HG03045 (cell line): ENCODE measurements around the gene MMD.
"Not testable (repeated sequence)": the region's sequence is repeated elsewhere in the genome, so short reads cannot be mapped to it uniquely, and the experiment has no call there.

Experiments
- ATAC-seq: cut with Tn5 transposase; IDR thresholded peaks from one replicate; pipeline ENCODE4 v1.9.1; 2021; ENCODE audit warnings: mild to moderate bottlenecking, moderate library complexity; ENCODE audit not compliant: unreplicated experiment

The MMD gene

DNA sequence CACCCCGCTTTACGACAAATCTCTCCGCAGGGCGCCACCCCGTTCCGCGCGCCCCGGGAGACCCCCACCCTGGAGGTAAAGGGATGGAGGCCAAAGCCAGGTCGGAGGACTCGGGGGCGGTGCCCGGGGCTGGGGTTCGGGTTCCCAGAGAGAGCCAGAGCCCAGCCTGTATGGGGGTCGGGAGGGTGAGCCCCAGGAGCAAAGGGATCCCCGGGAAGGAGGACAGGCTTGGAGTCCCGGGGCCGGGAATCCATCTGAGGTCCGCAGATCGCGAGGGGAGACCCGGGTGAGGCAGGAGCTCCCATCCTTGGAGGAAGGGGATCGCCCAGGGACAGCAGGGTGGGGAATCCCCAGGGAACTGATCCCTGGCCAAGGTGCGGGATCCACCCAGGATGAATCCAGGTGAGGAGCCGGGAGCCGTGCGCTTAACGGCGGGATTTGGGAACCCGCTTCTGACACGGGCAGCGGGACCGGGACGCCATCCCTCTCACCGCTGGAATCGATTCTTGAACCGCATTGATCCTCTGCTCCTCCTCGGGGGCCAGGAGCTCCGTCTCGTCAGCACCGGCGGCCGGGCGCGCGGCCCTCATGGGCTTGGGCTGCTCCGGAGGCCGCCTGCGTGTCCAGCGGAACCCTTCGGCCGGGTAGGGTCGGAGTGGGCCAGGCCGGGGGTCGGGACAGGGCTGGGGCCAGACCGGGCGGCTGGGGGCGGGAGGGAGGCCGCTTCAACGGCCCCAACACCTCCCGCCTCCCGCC lies at the start of gene MMD:
Gene MMD, minus strand, starts transcription at position 657 of the 756 bp plus-strand sequence. Its CDS starts 140 bp downstream, at position 517.
- peak; percentile 34 for ATAC-seq

DNA sequence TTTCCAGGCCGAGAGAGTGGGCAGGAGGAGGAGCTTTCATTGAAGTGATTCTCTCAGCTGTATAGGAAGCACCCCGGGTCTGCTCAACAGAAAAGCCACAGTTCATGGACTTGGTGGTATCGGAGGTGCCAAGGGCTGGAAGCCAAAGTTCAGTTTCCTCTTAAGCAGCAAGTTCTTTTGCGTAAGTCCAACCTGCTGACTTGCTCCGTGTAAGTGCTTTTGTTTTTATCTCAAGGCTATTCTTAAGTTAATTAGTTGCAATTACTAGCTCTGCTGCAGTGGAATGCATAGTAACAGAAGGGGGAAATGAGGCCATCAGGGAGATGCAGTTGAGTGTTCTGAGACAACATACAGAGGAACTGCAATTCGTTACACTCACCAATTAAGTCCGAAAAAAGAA lies 45.0 kb upstream of the MMD start:
- no peak for ATAC-seq

DNA sequence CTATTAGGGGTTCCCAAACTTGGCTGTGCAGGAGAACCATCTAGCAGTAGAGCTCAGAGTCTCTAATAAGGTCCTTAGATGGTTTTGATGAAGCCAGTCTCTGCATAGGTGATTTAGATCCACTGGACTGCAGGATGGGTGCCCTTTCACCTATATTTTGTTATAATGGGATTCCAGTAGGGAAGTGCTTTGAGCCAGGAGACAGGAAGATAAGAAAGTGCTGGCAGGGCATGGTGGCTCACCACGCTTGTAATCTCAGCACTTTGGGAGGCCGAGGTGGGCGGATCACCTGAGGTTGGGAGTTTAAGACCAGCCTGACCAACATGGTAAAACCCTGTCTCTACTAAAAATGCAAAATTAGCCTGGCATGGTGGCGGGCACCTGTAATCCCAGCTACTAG lies 44.1 kb upstream of the MMD start:
- not testable (repeated sequence) for ATAC-seq

DNA sequence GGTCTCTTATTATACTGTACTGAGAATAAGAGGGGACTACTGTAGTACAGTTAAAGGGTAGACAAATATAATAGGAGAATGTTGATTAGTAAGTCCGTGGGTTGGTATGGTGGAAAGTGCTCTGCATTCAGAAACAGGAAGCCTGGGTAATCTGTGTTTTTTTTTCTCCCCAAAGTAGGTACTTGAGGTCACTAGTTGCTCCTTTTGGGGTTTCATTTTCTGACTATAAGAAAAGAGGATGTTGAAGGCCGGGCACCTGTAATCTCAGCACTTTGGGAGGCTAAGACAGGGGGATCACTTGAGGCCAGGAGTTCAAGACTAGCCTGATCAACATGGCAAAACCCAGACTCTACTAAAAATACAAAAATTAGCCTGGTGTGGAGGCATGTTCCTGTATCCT lies 42.0 kb upstream of the MMD start:
- peak; percentile 55 for ATAC-seq

GRCh38 chr17:55462711-55463110 lies 41.1 kb upstream of the MMD start:
- ATAC-seq = no peak

DNA sequence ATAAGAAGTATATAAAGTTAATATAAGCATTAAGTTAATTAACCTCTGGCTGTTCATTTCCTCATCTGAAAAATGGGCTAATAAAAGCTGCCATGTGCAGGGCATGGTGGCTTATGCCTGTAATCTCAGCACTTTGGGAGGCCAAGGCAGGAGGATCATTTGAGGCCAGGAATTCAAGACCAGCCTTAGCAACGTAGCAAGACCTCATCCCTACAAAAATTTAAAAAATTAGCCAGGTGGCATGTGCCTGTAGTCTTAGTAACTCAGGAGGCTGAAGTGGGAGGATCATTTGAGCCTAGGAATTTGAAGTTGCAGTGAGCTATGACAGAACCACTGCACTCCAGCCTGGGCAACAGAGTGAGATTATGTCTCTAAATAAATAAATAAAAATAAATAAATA lies 40.6 kb upstream of the MMD start:
- no peak for ATAC-seq

DNA sequence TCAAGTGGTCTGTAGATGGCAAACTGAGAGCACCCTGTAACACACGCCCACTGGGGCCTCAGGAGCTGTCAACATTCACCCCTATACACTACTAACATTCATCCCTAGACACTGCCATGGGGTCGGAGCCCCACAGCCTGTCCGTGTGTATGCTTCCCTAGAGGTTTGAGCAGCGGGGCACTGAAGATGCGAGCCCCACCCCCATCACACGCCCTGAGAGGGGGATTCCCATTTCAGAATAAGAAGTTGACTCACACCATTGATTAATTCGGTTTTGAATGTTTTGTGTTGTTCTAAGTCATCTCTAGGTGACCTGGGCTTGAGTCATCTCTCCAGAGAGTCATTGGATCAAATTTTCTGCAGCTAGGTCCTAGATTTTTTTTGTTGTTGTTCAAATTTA lies 37.3 kb upstream of the MMD start:
- ATAC-seq = no peak

DNA sequence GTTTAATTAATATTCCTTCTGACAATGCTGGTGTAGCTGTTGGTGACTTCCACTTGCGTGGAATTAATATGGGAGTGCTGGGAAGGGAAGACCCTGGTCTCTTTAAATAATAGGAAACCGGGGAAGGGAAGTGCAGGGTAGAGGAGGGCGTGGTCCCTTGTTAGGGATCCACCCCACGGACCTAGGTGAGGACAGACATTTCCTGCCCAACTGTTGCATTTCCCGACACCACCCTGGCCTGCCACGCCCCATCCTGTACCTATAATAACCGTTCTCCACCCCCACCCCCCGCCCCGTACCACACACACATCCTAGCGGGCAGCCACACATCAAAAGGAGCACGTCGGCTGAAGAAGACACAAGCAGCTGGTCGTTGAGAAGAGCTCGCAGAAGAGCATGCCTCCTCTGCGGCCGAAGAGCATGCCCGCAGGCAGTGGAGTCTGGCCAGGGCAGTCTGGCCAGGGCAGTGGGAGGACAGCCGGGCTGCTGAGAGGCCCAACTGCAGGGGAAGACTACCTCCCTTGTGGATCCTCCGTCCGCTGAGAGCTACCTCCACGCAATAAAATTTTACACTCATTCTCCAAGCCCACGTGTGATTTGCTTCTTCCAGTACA lies 36.8 kb upstream of the MMD start:
- no peak for ATAC-seq

DNA sequence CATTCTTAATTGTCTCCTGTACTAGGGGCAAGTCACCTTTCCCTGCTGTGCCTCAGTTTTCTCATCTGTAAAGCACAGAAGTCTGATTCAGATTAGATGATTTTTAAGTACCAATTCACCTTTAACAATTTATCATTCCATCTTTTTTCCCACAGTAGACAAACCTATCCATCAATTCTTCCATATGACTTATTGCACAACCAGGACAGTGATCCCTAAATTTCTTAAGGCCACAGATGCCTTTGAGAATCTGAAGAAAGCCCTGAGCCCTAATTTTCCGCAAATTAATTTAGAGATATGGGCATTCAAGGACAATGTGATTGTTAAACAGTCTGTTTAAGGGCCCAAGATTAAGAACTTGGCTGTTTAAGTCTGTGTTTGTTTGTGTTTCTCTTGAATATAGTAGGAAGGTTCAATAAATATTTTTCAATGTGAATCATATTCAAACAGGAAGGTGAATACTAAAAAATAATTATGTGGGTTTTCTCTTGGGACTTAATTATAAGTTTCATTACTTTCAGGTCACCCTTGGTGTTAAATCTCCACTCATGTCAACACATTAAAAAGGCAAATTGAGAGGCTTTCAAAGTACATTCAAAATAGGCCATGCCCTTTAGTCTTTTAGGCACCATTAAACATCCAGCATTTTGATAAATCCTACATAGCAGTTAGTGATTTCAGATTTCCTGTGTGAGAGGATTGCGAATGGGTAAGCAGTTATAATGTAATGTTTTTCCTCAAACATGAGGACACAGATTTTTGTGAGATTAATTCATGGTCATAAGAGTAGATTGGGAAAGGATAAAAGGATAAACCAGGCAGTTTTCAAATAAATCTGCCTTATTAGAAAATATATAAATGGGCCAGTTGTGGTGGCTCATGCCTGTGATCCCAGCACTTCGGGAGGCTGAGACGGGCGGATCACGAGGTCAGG lies 34.9 kb upstream of the MMD start:
- ATAC-seq = no peak

- no peak for ATAC-seq
Measured at GRCh38 chr17:55454906-55455474, 33.4 kb upstream of the MMD start.

DNA sequence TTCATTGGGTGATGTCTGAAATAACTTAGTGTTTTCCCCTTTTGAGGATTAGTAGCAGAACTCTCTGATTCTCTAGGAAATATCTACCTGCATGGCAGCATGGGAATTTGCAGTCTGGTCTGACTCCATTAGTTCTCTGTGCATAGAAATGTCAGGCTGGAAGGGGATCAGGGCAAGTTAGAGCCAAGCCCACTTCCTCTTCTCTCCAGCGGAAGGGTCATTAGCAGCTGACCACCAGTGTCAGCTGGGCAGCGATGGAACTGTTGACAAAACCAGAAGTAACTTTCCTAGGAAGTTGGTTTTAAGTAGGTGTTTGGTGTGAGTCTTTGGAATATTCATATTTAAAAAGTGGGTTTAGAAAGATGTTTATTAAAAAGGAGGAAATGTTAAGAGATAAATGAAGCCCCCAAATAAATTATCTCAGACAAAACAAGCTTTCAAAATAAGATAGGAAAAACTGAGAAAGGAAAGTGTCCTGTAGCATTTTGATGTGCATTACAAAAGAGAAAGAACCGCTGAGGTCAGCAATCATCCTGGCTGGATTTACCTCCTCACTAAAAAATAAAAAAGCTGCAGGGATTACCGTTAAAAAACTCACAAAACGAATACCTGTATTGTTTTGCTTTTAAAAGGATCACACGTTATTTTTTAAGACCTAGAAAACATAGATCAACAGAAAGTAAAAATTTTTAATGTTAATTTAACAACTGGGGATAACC lies 32.4 kb upstream of the MMD start:
- no peak for ATAC-seq

DNA sequence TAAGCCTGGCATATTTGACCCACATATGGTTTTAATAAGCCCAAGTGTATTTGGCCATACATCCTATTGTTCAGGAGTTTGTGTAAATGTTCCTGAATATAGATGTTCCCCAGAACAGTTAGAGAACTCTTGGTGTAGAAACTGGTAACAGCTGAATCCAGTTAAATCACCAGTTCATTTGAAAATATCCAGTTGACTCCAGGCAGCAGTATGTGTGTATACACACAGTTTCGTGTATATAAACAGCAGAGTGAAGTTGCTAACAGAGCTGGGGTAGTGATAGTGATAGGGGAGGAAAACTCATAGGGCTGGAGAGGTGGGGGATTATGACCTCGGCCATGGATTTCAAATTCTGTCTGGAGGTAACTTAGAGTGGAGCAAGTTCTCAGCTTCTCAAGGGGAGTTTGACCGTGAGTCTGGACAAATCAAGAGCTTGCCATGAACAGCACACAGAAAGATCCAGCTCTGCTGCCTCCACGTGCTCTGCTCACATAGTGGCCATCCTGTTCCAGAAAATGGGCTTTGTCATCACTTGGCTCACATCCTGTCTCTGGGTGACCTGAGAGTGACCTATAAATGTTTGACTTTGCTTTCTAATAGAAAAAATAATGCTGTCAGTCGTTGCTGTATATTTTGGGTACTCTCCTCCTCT lies 30.6 kb upstream of the MMD start:
- ATAC-seq = no peak

DNA sequence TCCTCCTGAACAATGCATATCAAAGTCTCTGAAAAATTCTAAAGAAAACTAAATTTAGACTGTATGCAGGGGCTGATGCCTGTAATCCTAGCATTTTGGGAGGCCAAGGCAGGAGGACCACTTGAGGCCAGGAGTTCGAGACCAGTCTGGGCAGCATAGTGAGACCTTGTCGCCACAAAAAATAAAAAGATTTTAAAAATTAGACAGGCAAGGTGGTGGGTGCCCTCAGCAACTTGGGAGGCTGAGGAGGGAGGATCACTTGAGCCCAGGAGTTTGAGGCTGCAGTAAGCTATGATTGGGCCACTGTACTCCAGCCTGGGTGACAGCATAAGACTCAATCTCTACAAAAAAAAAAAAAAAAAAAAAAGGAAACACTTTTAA lies 30.1 kb upstream of the MMD start:
- no peak for ATAC-seq

DNA sequence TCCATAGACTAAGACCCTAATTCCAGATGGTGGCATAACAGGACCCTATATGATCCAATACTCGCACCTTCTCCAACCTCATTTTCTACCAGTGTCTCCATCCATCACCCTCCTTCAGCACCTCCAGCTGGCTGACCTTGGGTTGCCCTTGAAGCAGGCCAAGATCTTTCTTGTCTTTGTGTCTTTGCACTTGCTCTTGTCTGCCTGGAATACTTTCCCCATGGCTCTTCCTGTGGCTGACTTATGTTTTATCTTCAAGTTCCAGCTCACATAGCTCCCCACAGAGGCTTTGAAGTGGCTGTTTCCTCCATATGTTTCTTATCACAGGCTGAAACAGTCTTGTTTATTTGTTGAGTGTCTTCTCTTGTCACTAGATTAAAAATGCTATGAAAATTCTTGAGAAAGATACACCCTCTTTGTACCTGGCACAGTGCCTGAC lies 29.6 kb upstream of the MMD start:
- no peak for ATAC-seq

DNA sequence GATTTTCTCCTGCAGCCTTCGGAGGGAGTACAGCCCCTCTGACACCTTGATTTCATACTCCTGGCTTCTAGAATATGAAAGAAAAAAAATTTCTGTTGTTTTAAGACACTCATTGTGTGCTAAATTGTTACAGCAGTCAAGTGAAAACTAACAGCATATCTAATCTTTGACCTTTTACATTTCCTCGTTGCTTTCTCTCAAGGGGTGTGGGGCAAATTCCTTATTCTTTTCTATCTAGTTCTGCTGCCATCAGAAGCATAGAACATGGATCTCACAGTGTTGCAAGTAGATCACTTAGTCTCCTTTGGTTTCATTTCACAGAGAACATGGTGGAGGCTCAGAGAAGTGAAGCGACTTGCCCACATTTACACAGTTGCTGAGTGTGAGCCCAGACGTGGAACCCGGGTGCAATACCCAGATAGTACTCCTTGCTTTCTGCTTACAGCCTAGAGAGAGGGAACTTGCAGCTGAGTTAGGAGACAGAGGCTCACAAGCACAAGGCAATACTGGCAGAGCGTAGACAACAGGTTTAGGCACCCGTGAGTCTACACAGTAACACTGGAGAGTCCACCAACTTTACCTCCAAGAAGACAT lies 28.7 kb upstream of the MMD start:
- ATAC-seq = no peak

- ATAC-seq = no peak
Measured at GRCh38 chr17:55448681-55449080, 27.0 kb upstream of the MMD start.

- ATAC-seq = no peak
Measured at GRCh38 chr17:55446581-55447205, 25.1 kb upstream of the MMD start.

DNA sequence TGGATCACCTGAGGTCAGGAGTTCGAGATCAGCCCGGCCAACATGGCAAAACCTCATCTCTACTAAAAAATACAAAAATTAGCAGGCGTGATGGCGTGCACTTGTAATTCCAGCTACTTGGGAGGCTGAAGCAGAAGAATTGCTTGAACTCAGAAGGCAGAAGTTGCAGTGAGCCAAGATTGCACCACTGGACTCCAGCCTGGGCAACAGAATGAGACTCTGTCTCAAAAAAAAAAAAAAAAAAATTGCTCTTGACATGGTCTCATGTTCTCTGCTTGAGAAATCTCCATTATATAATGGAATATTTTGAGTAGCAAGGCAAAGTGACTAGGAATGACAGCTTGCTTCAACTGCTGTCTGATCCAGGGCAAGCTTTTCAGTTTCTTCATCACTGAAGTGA lies 24.4 kb upstream of the MMD start:
- not testable (repeated sequence) for ATAC-seq
